Measurements from ENCODE around the gene VCL. TPM values are rescaled to one million over a fixed set of nuclear protein-coding genes. Genes with fewer than 3 reads are reported as not detected.

The VCL gene
- total RNA-seq, 1 experiment from 2014 or later: 106 TPM

GRCh38 chr10:74094231-74094630 lies 96.3 kb downstream of the VCL start:
- Histone ChIP-seq H4K20me1 (ENCODE audit: insufficient read depth) (no peaks in the 10 kb centered on the region), H3K9ac (ENCODE audit: low read length) (no peak overlapping the region), H3K79me2 (ENCODE audit: insufficient read depth, low read length) (peaks cover 5% of the 10 kb centered on the region; the same call in 1 of the 2 replicates), H3K27ac (ENCODE audit: low read depth, low read length) (no peak overlapping the region), H3K9me3 (ENCODE audit: control insufficient read depth in 1 of 2, insufficient read depth in 1 of 2, low read depth in 1 of 2, low read length in 2 of 2) (no peaks in the 10 kb centered on the region), H3K36me3 (ENCODE audit: control insufficient read depth in 1 of 2, insufficient read depth in 2 of 2, low read length in 2 of 2) (peaks cover 47 to 70% of the 10 kb centered on the region in 2 experiments), H3K4me2 (ENCODE audit: low read length) (no peak overlapping the region), H2AFZ (ENCODE audit: low read depth, low read length, poor library complexity, severe bottlenecking) (no peak overlapping the region), H3K4me3 (replicated peaks in 1 of 2; ENCODE audit: low read depth in 1 of 2, low read length in 2 of 2) (no peak overlapping the region), H3K27me3 (ENCODE audit: insufficient read depth, low read length) (no peaks in the 10 kb centered on the region), H3K4me1 (ENCODE audit: control insufficient read depth in 1 of 2, insufficient read depth in 2 of 2, low read length in 2 of 2) (no peaks in the 10 kb centered on the region), H3K9me2 (ENCODE audit: insufficient read depth) (no peaks in the 10 kb centered on the region)
- no peak for TF ChIP-seq YY1 (IDR thresholded peaks at IDR 0.05; ENCODE audit: extremely low read depth, insufficient replicate concordance, low read depth, low read length)
- no peak for TF ChIP-seq SRF (IDR thresholded peaks at IDR 0.05; ENCODE audit: low read depth)
- TF ChIP-seq CBX3 (IDR thresholded peaks at IDR 0.05; ENCODE audit: low read depth): no peak
- no peak for TF ChIP-seq ZFX (IDR thresholded peaks at IDR 0.05)
- no peak for TF ChIP-seq POLR2A (IDR thresholded peaks at IDR 0.05; ENCODE audit: borderline replicate concordance, extremely low read depth, insufficient read depth, insufficient read length)
- TF ChIP-seq, protein P1, sequence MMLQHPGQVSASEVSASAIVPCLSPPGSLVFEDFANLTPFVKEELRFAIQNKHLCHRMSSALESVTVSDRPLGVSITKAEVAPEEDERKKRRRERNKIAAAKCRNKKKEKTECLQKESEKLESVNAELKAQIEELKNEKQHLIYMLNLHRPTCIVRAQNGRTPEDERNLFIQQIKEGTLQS (IDR thresholded peaks at IDR 0.05): no peak
- TF ChIP-seq CTCF (IDR thresholded peaks at IDR 0.05 in 2 of 3, conservative IDR thresholded peaks at IDR 0.05 in 1 of 3; ENCODE audit: borderline replicate concordance in 1 of 3, insufficient read depth in 1 of 3, low read depth in 2 of 3, low read length in 2 of 3): no peak
- no peak for TF ChIP-seq JUND (IDR thresholded peaks at IDR 0.05)
- TF ChIP-seq TCF7L2 (IDR thresholded peaks at IDR 0.05; ENCODE audit: borderline replicate concordance, extremely low read depth, insufficient read depth, insufficient read length): no peak
- TF ChIP-seq CEBPB (IDR thresholded peaks at IDR 0.05; ENCODE audit: low read depth): no peak
- TF ChIP-seq EZH2phosphoT487 (IDR thresholded peaks at IDR 0.05; ENCODE audit: borderline replicate concordance): no peak
- TF ChIP-seq ELF1 (IDR thresholded peaks at IDR 0.05; ENCODE audit: borderline replicate concordance, low read depth): no peak
- DNase-seq (ENCODE audit: low read depth, low spot score) (no peak), ATAC-seq (no peak)
- intact Hi-C loops (cut with micrococcal nuclease): no loop called here
- CTCF ChIA-PET: no interaction called here
- POLR2A ChIA-PET: no interaction called here
- no TSS peak for BruUV-seq (replicated peaks)
- RAD21 ChIA-PET (ENCODE audit: low non-redundant PET in 1 of 2, low total read pairs in 2 of 2, uncharacterized antibody in 2 of 2, unreplicated experiment in 2 of 2): no interaction called here

All from HCT116 (cell line).